ENCODE data around the gene GNG4. TPM values are rescaled to one million over a fixed set of nuclear protein-coding genes. Genes with fewer than 3 reads are reported as not detected.

GNG4 gene
- total RNA-seq, 1 experiment from 2014 or later = 34.4 TPM

DNA sequence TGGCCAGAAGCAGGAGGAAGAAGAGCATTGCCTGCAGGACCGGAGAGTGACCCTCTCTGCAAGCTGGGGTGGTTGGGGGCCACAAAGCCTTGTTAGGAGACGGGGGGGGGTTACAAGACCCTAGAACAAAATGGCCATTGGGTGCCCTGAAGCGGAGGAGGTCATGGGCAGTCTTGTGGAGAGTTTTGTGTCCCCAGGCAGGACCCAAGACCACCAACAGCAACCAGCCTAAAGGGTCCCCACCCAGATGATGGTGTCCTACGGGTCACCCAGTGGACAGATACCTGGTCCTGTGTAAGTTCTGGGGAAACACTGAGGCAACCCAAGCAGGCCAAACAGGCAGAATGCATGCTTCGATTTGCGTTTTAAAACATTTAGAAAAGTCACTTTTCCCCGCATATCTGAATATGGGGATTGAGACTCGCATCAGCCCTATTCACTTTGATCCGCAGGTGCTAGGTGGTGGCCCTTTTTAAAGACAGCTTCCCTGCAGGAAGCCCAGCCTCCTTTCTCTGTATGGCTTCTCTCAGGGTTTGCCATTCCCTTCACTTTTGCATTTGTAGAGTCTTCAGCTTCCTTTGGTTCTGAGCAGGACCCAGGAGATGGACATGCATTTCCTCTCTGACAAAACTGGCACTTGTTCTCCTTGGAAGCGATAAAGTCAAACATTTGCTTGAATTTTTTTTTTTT lies 21.1 kb downstream of the GNG4 start:
- no peak overlapping the region for H3K9ac ChIP-seq (ENCODE audit: extremely low read depth, insufficient read length, low read length)
- DNase-seq = no peak
- no peak overlapping the region for H4K8ac ChIP-seq (replicated peaks; ENCODE audit: insufficient read length, low read depth, low read length)
- 0 out of 7 replicates have a peak, but pooled peaks cover 0 to 3% (median 0%) of the 10 kb centered on the region in 3 experiments for H3K36me3 Mint-ChIP-seq (ENCODE audit: insufficient read depth in 1 of 3, low read depth in 3 of 3)
- no peak overlapping the region for H2BK120ac ChIP-seq (ENCODE audit: low read depth, low read length, poor library complexity, severe bottlenecking)
- H3K18ac ChIP-seq (ENCODE audit: insufficient read length, low read depth, low read length) = no peak overlapping the region
- no peak overlapping the region for H3T11ph ChIP-seq (ENCODE audit: low read length)
- no peak overlapping the region for H3K4me2 ChIP-seq (ENCODE audit: insufficient read depth, insufficient read length, low read length)
- no peak overlapping the region for H3K56ac ChIP-seq (ENCODE audit: insufficient read length, low read depth, low read length)
- no peak overlapping the region for H4K91ac ChIP-seq (ENCODE audit: insufficient read length, low read depth, low read length)
- H3K4ac ChIP-seq (ENCODE audit: low read depth, low read length) = no peak overlapping the region
- no peak overlapping the region for H3K23ac ChIP-seq (ENCODE audit: insufficient read length, low read depth, low read length)
- no peak overlapping the region for H4K5ac ChIP-seq (ENCODE audit: insufficient read length, low read depth, low read length)
- H4K20me1 ChIP-seq (ENCODE audit: control insufficient read depth, insufficient read depth, insufficient read length) = no peaks in the 10 kb centered on the region
- H3K27me3 ChIP-seq (ENCODE audit: insufficient read depth, low read length) = no peaks in the 10 kb centered on the region
- no peak overlapping the region for H3K27ac ChIP-seq (ENCODE audit: insufficient read length, low read depth, low read length)
- no peaks in the 10 kb centered on the region for H3K9me3 Mint-ChIP-seq
- H3K27me3 Mint-ChIP-seq (ENCODE audit: low read depth) = no peaks in the 10 kb centered on the region
- H2BK12ac ChIP-seq (ENCODE audit: insufficient read length, low read depth, low read length) = no peak overlapping the region
- TF ChIP-seq, protein P1, sequence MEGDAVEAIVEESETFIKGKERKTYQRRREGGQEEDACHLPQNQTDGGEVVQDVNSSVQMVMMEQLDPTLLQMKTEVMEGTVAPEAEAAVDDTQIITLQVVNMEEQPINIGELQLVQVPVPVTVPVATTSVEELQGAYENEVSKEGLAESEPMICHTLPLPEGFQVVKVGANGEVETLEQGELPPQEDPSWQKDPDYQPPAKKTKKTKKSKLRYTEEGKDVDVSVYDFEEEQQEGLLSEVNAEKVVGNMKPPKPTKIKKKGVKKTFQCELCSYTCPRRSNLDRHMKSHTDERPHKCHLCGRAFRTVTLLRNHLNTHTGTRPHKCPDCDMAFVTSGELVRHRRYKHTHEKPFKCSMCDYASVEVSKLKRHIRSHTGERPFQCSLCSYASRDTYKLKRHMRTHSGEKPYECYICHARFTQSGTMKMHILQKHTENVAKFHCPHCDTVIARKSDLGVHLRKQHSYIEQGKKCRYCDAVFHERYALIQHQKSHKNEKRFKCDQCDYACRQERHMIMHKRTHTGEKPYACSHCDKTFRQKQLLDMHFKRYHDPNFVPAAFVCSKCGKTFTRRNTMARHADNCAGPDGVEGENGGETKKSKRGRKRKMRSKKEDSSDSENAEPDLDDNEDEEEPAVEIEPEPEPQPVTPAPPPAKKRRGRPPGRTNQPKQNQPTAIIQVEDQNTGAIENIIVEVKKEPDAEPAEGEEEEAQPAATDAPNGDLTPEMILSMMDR (conservative IDR thresholded peaks at IDR 0.05) = no peak
- no peak overlapping the region for H2AFZ ChIP-seq (ENCODE audit: low read length)
- H3K23me2 ChIP-seq (ENCODE audit: insufficient read length, low read depth, low read length, poor library complexity, severe bottlenecking) = no peaks in the 10 kb centered on the region
- peaks cover 39 to 42% of the 10 kb centered on the region in 2 experiments for H3K4me1 Mint-ChIP-seq
- WGBS (ENCODE audit: extremely low coverage, insufficient read length, low lambda C conversion rate) = no CpG with 5 or more reads among the region's 10 CpGs
- no peak overlapping the region; a peak in 1 of 5 replicates for H3K4me3 Mint-ChIP-seq
- H2BK5ac ChIP-seq (ENCODE audit: insufficient read length, low read length) = no peak overlapping the region
- peaks cover 5% of the 10 kb centered on the region; the same call in 1 of the 2 replicates for H3K79me2 ChIP-seq (ENCODE audit: insufficient read depth, low read length)
- H2AK5ac ChIP-seq (ENCODE audit: insufficient read length, low read length) = no peak overlapping the region
- no peak overlapping the region for H2BK15ac ChIP-seq (ENCODE audit: low read depth, low read length)
- peak overlapping the region in 1 of 3 experiments; percentile 36; a peak in 2 of 7 replicates for H3K27ac Mint-ChIP-seq
- no peak overlapping the region for H3K14ac ChIP-seq (ENCODE audit: insufficient read depth, low read length)
- H3K9me3 ChIP-seq (ENCODE audit: control insufficient read depth, low read depth, low read length) = no peaks in the 10 kb centered on the region
- peaks cover 3% of the 10 kb centered on the region for H3K79me1 ChIP-seq (ENCODE audit: insufficient read depth, low read depth, low read length, poor library complexity, severe bottlenecking)
- peaks cover 18% of the 10 kb centered on the region for H3K4me1 ChIP-seq (ENCODE audit: insufficient read depth, low read length)
- H2BK20ac ChIP-seq (ENCODE audit: low read depth, low read length, poor library complexity, severe bottlenecking) = no peak overlapping the region
